CD8-positive, alpha-beta memory T cell (primary cell): ENCODE data around the gene SELENOV. TPM values are rescaled to one million over a fixed set of nuclear protein-coding genes. Genes with fewer than 3 reads are reported as not detected.

Experiments used
- CTCF ChIA-PET: fragments of 350-600 bp; sonication (Branson Sonifier 250); formaldehyde crosslinking; loops from one replicate; lab custom pipeline; 2021; ENCODE audit warnings: antibody characterized with exemption; lab: Charles Lee
- POLR2A ChIA-PET: fragments of 350-600 bp; sonication (Branson Sonifier 250); formaldehyde crosslinking; loops from one replicate; lab custom pipeline; 2021; ENCODE audit warnings: antibody characterized with exemption; lab: Charles Lee
- DNase-seq, 5 donors: peaks; one replicate each; pipeline versions ENCODE4 v3.0.0 to v3.0.0-alpha.2; 2020 to 2022; ENCODE audit warnings: mixed read lengths in 1 of 5
- H3K27ac ChIP-seq: one replicate; pipeline ENCODE4 v1.7.0; 2013; ENCODE audit warnings: low read depth, mild to moderate bottlenecking, low read length, moderate library complexity
- H3K27me3 ChIP-seq: 2 replicates; pipeline ENCODE4 v1.7.0; 2013; ENCODE audit warnings: low read length, mild to moderate bottlenecking; ENCODE audit not compliant: insufficient read depth, poor library complexity, severe bottlenecking
- H3K36me3 ChIP-seq: 2 replicates; pipeline ENCODE4 v1.7.0; 2013; ENCODE audit warnings: mild to moderate bottlenecking, low read length, moderate library complexity; ENCODE audit not compliant: insufficient read depth
- H3K4me1 ChIP-seq: 2 replicates; pipeline ENCODE4 v1.7.0; 2013; ENCODE audit warnings: mild to moderate bottlenecking, low read length, moderate library complexity; ENCODE audit not compliant: insufficient read depth
- H3K4me3 ChIP-seq: 2 replicates; pipeline ENCODE4 v1.7.0; 2013; ENCODE audit warnings: mild to moderate bottlenecking, low read length
- H3K9me3 ChIP-seq: 2 replicates; pipeline ENCODE4 v1.7.0; 2013; ENCODE audit warnings: mild to moderate bottlenecking, low read length
- H3K27ac Mint-ChIP-seq, 8 donors: one replicate each; pipeline ENCODE4 v1.8.0; 2020 to 2021; ENCODE audit warnings: mixed read lengths in 8 of 8, mild to moderate bottlenecking in 6 of 8, inconsistent platforms in 3 of 8, moderate library complexity in 3 of 8
- H3K27me3 Mint-ChIP-seq, 2 donors: one replicate each; pipeline ENCODE4 v1.8.0; 2020 to 2021; ENCODE audit warnings: mixed read lengths in 2 of 2, mild to moderate bottlenecking in 1 of 2, moderate library complexity in 1 of 2
- H3K36me3 Mint-ChIP-seq, 3 donors: one replicate each; pipeline ENCODE4 v1.8.0; 2020 to 2021; ENCODE audit warnings: mixed read lengths in 3 of 3, inconsistent platforms in 1 of 3, mild to moderate bottlenecking in 1 of 3
- H3K4me1 Mint-ChIP-seq, 3 donors: one replicate each; pipeline ENCODE4 v1.8.0; 2020 to 2021; ENCODE audit warnings: mixed read lengths in 3 of 3, inconsistent platforms in 1 of 3, mild to moderate bottlenecking in 1 of 3
- H3K4me3 Mint-ChIP-seq, 7 donors: one replicate each; pipeline ENCODE4 v1.8.0; 2020 to 2021; ENCODE audit warnings: mixed read lengths in 7 of 7, mild to moderate bottlenecking in 6 of 7, moderate library complexity in 4 of 7, inconsistent platforms in 2 of 7
- H3K9me3 Mint-ChIP-seq, 5 donors: one replicate each; pipeline ENCODE4 v1.8.0; 2020 to 2022; ENCODE audit warnings: mixed read lengths in 5 of 5, mild to moderate bottlenecking in 3 of 5, moderate library complexity in 2 of 5, inconsistent platforms in 1 of 5
- polyA plus RNA-seq: library from polyadenylated mRNA; unstranded; fragments of 300-500 nt; fragmentation: Illumina TruSeq; gene quantifications from one replicate; pipeline ENCODE4 v1.2.3, GENCODE V29; 2021
- total RNA-seq, 2 experiments: library from RNA; stranded (reverse); gene quantifications; one replicate each; pipeline ENCODE4 v1.2.3, GENCODE V29; 2021

Gene SELENOV
- total and polyA plus RNA-seq, 3 experiments from 2014 or later, result not detected

DNA sequence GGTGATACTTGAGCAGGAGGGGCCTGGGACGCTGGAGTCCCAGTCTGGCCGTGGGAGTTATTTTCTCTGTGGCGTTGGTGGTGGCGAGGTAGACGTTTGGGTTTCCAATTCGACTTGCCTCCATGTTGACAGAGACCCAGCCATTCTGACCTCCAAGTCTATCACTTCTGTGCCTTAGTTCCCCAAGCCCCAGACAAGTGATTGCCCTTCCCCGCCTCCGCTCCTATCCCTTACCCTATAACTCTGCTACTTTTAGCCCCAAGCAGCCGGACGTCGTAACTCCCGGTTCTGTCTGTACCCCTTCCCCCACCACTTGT, 33.8 kb upstream of the SELENOV start:
- H3K4me3 Mint-ChIP-seq, result peak overlapping the region; percentile 80 to 96 (median 92)
- peak overlapping the region; percentile 65 to 98 (median 88) for H3K27ac Mint-ChIP-seq
- H3K4me1 Mint-ChIP-seq, result peaks cover 25 to 27% (median 26%) of the 10 kb centered on the region in 3 donors
- no peaks in the 10 kb centered on the region for H3K27me3 Mint-ChIP-seq
- peak overlapping the region; percentile 85 for H3K27ac ChIP-seq
- peaks cover 18% of the 10 kb centered on the region for H3K4me1 ChIP-seq
- no peak for DNase-seq
- ChIA-PET CTCF (no interaction called here), POLR2A (interaction anchor here (0.6 to 2.1 kb wide), 4 partner anchors 36 to 370 kb away, joined by 3 to 8 read pairs (median 4); partner anchors contain the start of genes PLEKHG2 and SUPT5H)
- peak overlapping the region; percentile 97 for H3K4me3 ChIP-seq
- no peaks in the 10 kb centered on the region for H3K9me3 Mint-ChIP-seq
- H3K27me3 ChIP-seq, result no peaks in the 10 kb centered on the region
- peaks cover 0 to 36% (median 5%) of the 10 kb centered on the region in 3 donors for H3K36me3 Mint-ChIP-seq
- no peaks in the 10 kb centered on the region for H3K9me3 ChIP-seq
- H3K36me3 ChIP-seq, result peaks cover 15% of the 10 kb centered on the region

DNA sequence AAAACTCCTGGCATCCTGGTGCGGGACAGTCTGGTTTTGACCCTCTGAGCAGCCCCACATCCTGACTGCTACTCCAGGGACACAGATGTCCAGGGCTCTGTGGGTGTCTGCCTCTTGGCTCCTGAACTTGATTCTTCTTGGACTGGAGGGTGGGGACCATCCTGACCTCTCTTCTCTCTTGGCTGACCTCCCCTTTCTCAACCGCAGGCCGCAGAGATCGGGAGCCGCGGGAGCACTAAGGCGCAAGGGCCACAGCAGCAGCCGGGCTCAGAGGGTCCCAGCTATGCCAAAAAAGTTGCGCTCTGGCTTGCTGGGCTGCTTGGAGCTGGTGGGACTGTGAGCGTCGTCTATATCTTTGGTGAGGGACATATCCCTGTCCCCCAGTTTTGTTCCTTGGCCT, 33.3 kb upstream of the SELENOV start:
- POLR2A ChIA-PET, result interaction anchor here (2.1 kb wide), 1 partner anchor 36 kb away, joined by 8 read pairs; the partner anchor contains the start of gene SUPT5H
- Mint-ChIP-seq H3K27ac (peak overlapping the region in 7 of 8 donors; percentile 65 to 98 (median 91)), H3K4me1 (peaks cover 25 to 28% (median 28%) of the 10 kb centered on the region in 3 donors), H3K4me3 (peak overlapping the region; percentile 80 to 96 (median 92)), H3K9me3 (no peaks in the 10 kb centered on the region), H3K36me3 (peaks cover 0 to 36% (median 4%) of the 10 kb centered on the region in 3 donors), H3K27me3 (no peaks in the 10 kb centered on the region)
- Histone ChIP-seq H3K27ac (peak overlapping the region; percentile 85), H3K4me1 (peaks cover 18% of the 10 kb centered on the region), H3K9me3 (no peaks in the 10 kb centered on the region), H3K36me3 (peaks cover 12% of the 10 kb centered on the region), H3K4me3 (peak overlapping the region; percentile 97), H3K27me3 (no peaks in the 10 kb centered on the region)
- CTCF ChIA-PET, result no interaction called here
- no peak for DNase-seq

DNA sequence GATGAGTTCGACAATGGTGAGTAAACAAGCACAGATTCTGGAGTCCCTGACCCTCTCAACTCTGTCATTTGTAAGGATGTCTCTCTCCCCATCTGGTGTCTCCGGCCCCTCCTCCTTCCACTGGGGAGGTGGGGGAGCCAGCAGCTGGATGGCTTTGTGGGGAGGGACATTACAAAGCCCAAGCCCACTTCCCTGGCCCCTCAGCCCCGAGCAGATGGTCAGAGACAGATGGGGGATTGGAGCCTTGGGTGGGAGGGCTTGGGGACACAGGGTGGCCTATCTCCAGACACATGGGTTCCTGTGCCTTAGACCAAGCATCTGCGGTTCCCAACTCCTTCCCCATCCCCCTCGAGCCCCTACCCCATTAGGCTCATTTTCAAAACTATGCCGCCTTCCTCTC, 31.8 kb upstream of the SELENOV start:
- Mint-ChIP-seq H3K36me3 (peaks cover 0 to 43% (median 9%) of the 10 kb centered on the region in 3 donors), H3K4me3 (peak overlapping the region in 6 of 7 donors; percentile 39 to 73 (median 44)), H3K4me1 (peaks cover 25 to 31% (median 29%) of the 10 kb centered on the region in 3 donors), H3K9me3 (no peaks in the 10 kb centered on the region), H3K27ac (peak overlapping the region in 3 of 8 donors; percentile 19 to 58 (median 52)), H3K27me3 (no peaks in the 10 kb centered on the region)
- CTCF ChIA-PET, result interaction anchor here (2.8 kb wide), 1 partner anchor 8 kb away, joined by 9 read pairs; no protein-coding TSS in a partner anchor
- no peak for DNase-seq
- no peaks in the 10 kb centered on the region for H3K27me3 ChIP-seq
- POLR2A ChIA-PET, result interaction anchor here (0.6 kb wide), 1 partner anchor 1316 kb away, joined by 3 read pairs; the partner anchor contains the start of gene EGLN2
- peaks cover 18% of the 10 kb centered on the region for H3K4me1 ChIP-seq
- no peak overlapping the region for H3K27ac ChIP-seq
- H3K36me3 ChIP-seq, result peaks cover 18% of the 10 kb centered on the region
- H3K9me3 ChIP-seq, result no peaks in the 10 kb centered on the region
- H3K4me3 ChIP-seq, result no peak overlapping the region

DNA sequence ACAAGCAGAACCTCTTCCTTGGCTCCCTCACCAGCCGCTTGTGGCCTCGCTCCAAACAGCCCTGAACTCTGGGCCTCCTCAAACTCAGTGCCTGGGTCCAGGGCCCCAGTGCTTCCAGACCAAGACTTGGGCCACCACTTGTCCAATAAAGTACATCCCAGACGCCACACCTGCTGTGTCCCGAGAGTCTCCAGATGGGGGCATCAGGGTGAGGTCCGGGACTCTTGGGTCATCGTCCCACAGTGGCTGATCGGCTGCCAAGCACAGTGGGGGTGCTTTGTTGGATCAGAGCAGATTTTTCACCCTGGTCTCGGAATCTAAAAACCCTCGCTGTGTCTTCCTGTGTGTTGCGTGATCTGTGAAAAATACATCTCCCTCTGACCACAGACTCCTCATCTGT, 25.2 kb upstream of the SELENOV start:
- no peak for DNase-seq
- CTCF ChIA-PET, result no interaction called here
- H3K36me3 ChIP-seq, result peaks cover 38% of the 10 kb centered on the region

DNA sequence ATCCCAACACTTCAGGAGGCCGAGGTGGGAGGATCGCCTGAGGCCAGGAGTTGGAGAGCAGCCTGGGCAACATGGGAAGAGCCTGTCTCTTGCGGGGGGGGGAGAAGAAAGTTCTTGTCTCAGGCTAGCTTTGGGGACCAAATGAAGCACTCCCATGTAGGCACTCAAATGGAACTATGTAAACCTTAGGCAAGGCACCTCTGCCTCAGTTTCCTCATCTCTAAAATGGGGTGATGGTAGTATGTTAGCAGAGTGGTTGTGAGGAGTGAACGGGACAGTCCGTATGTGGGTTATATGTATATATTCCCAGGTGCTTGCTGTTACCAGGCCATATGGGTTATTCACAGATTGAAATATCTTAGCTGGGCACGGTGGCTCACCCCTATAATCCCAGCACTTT, 22.7 kb upstream of the SELENOV start:
- Mint-ChIP-seq H3K36me3 (peaks cover 0 to 37% (median 6%) of the 10 kb centered on the region in 3 donors), H3K27ac (no peak overlapping the region), H3K4me3 (no peak overlapping the region), H3K4me1 (no peaks in the 10 kb centered on the region), H3K27me3 (peaks cover 6 to 9% of the 10 kb centered on the region in 2 donors), H3K9me3 (no peaks in the 10 kb centered on the region)
- Histone ChIP-seq H3K4me3 (no peak overlapping the region), H3K9me3 (no peaks in the 10 kb centered on the region), H3K27me3 (no peaks in the 10 kb centered on the region), H3K27ac (no peak overlapping the region), H3K4me1 (no peaks in the 10 kb centered on the region), H3K36me3 (peaks cover 24% of the 10 kb centered on the region)
- ChIA-PET POLR2A (interaction anchor here (0.5 kb wide), 1 partner anchor 38 kb away, joined by 3 read pairs; no protein-coding TSS in a partner anchor), CTCF (interaction anchor here (1.7 kb wide), 1 partner anchor 11 kb away, joined by 6 read pairs; no protein-coding TSS in a partner anchor)
- DNase-seq, result no peak

More for the DNA sequence above, 25.2 kb upstream of the SELENOV start:
- Mint-ChIP-seq H3K9me3 (no peaks in the 10 kb centered on the region), H3K36me3 (peaks cover 0 to 57% (median 10%) of the 10 kb centered on the region in 3 donors), H3K4me3 (no peak overlapping the region), H3K27ac (no peak overlapping the region), H3K4me1 (peaks cover 0 to 4% (median 3%) of the 10 kb centered on the region in 3 donors), H3K27me3 (no peaks in the 10 kb centered on the region)
- no peak overlapping the region for H3K4me3 ChIP-seq
- H3K27ac ChIP-seq, result no peak overlapping the region
- POLR2A ChIA-PET, result no interaction called here
- H3K27me3 ChIP-seq, result no peaks in the 10 kb centered on the region
- no peaks in the 10 kb centered on the region for H3K9me3 ChIP-seq
- H3K4me1 ChIP-seq, result no peaks in the 10 kb centered on the region

DNA sequence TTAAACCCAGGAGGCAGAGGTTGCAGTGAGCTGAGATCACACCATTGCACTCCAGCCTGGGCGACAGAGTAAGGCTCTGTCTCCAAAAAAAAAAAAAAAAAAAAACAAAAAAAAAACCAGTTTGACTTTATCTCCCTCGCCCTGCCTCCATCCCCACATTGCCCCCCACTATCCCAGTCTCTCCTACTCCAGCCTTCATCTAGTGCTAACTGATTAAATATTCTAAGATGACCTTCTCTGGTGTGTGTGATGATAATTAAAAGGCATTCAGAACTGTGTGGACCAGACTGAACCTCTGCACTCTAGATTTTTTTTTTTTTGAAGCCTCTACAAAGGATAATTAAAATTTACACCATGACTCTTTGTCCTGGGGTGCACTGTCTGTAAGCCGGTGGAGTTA, 22.2 kb upstream of the SELENOV start:
- ChIA-PET CTCF (interaction anchor here (1.7 kb wide), 1 partner anchor 10 kb away, joined by 6 read pairs; no protein-coding TSS in a partner anchor), POLR2A (no interaction called here)
- Mint-ChIP-seq H3K27me3 (peaks cover 6 to 9% of the 10 kb centered on the region in 2 donors), H3K9me3 (no peaks in the 10 kb centered on the region), H3K4me1 (no peaks in the 10 kb centered on the region), H3K27ac (no peak overlapping the region), H3K4me3 (no peak overlapping the region), H3K36me3 (peaks cover 0 to 36% (median 5%) of the 10 kb centered on the region in 3 donors)
- H3K36me3 ChIP-seq, result peaks cover 24% of the 10 kb centered on the region
- H3K9me3 ChIP-seq, result no peaks in the 10 kb centered on the region
- H3K4me3 ChIP-seq, result no peak overlapping the region
- H3K27me3 ChIP-seq, result no peaks in the 10 kb centered on the region
- H3K27ac ChIP-seq, result no peak overlapping the region
- H3K4me1 ChIP-seq, result peaks cover 1% of the 10 kb centered on the region
- no peak for DNase-seq

DNA sequence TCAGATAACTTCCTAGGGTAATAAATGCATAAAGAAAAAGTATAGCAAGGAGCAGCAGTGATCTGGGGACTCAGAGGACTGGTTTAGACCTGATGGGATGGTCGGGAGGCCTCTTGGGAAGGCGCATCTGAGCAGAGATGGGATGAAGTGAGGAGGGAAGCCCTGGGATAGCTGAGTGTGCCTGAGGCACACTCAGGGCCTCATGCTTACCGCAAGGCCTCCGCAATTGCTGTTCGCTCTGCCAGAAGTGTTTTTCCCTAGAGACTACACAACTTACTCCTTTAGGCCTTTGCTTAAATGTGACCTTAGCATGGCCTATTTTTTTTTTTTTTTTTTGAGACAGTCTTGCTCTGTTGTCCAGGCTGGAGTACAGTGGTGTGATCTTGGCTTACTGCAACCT, 20.3 kb upstream of the SELENOV start:
- Histone ChIP-seq H3K4me3 (no peak overlapping the region), H3K36me3 (peaks cover 6% of the 10 kb centered on the region), H3K4me1 (peaks cover 15% of the 10 kb centered on the region), H3K27ac (no peak overlapping the region), H3K9me3 (no peaks in the 10 kb centered on the region), H3K27me3 (peaks cover 10% of the 10 kb centered on the region)
- Mint-ChIP-seq H3K4me3 (no peak overlapping the region), H3K27ac (no peak overlapping the region), H3K9me3 (no peaks in the 10 kb centered on the region), H3K36me3 (peaks cover 0 to 17% (median 0%) of the 10 kb centered on the region in 3 donors), H3K4me1 (peaks cover 11 to 17% (median 14%) of the 10 kb centered on the region in 3 donors), H3K27me3 (peaks cover 19 to 24% of the 10 kb centered on the region in 2 donors)
- DNase-seq, result no peak
- CTCF ChIA-PET, result interaction anchor here (1.0 to 1.2 kb wide), 2 partner anchors 20 to 56 kb away, joined by 3 to 4 read pairs; no protein-coding TSS in a partner anchor
- POLR2A ChIA-PET, result no interaction called here

DNA sequence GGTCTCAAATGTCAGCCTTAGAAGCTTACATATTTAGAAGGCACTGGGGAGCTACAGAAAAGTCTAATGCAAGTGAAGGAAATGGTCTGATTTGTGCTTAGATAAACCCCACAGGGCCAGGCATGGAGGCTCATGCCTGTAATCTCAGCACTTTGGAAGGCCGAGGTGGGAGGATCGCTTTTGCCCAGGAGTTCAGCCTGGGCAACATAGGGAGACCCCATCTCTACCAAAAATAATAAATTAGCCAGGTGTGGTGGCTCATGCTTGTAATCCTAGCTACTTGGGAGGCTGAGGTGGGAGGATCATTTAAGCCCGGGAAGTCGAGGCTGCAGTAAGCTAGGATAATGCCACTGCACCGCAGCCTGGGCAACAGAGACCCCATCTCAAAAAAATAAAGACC, 18.9 kb upstream of the SELENOV start:
- H3K27ac Mint-ChIP-seq, result no peak overlapping the region
- peaks cover 0 to 4% (median 0%) of the 10 kb centered on the region in 5 donors for H3K9me3 Mint-ChIP-seq
- peaks cover 15% of the 10 kb centered on the region for H3K4me1 ChIP-seq
- CTCF ChIA-PET, result no interaction called here
- H3K4me1 Mint-ChIP-seq, result peaks cover 13 to 23% (median 18%) of the 10 kb centered on the region in 3 donors
- H3K4me3 Mint-ChIP-seq, result peak overlapping the region in 1 of 7 donors; percentile 36
- H3K36me3 Mint-ChIP-seq, result peaks cover 0 to 9% (median 0%) of the 10 kb centered on the region in 3 donors
- no peaks in the 10 kb centered on the region for H3K9me3 ChIP-seq
- no peak for DNase-seq
- H3K27me3 ChIP-seq, result peaks cover 20% of the 10 kb centered on the region
- H3K36me3 ChIP-seq, result no peaks in the 10 kb centered on the region
- no peak overlapping the region for H3K4me3 ChIP-seq
- H3K27ac ChIP-seq, result no peak overlapping the region
- H3K27me3 Mint-ChIP-seq, result peaks cover 28 to 36% of the 10 kb centered on the region in 2 donors
- POLR2A ChIA-PET, result interaction anchor here (0.6 kb wide), 1 partner anchor 472 kb away, joined by 3 read pairs; no protein-coding TSS in a partner anchor
